HG02571 (cell line): ENCODE results near the gene TTI1.

ENCODE experiments used
- ATAC-seq: cut with Tn5 transposase; IDR thresholded peaks from one replicate; pipeline ENCODE4 v1.9.1; 2021; ENCODE audit warnings: mild to moderate bottlenecking, moderate library complexity; ENCODE audit not compliant: unreplicated experiment

The TTI1 gene

GRCh38 chr20:37989601-37990295, 43.5 kb downstream of the TTI1 start:
- no peak for ATAC-seq

GRCh38 chr20:37988306-37988954, 44.8 kb downstream of the TTI1 start:
- no peak for ATAC-seq

GRCh38 chr20:37987602-37988290, 45.5 kb downstream of the TTI1 start:
- ATAC-seq = no peak

DNA sequence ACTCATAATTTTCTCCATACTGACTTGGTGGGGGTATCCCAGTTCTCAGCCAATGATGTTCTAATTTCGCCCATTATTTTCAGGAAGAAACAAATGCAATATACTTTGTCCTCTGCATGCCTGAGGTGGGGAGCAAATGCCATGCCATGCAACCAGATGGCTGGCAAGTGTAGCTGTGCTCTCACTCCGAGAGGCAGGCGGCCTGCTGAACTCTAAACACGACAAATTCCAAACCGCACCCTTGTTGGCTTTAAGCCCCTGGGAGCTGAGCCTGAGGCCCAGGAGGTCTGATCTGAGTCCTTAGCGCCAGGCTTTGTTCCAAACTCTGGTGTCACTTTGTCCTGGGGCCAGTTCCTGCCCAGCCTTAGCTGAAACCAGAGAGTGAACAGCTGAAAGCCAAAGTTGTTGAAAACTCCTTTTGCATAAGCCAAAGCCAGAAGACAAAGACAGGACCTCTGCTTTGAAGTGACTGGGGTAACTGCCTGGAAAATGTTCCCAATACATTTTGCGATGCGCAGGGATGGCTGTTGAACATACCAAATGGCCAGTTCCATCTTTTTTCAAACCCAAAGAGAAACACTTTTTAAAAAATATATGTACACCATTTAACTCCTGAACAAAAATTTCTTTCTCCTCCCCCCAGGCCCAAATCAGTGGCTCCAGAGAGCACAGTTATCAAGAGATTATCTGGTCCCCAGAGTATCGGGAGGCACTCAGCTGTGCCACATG, 46.2 kb downstream of the TTI1 start:
- ATAC-seq = no peak

GRCh38 chr20:37986044-37986858, 47.0 kb downstream of the TTI1 start:
- no peak for ATAC-seq

DNA sequence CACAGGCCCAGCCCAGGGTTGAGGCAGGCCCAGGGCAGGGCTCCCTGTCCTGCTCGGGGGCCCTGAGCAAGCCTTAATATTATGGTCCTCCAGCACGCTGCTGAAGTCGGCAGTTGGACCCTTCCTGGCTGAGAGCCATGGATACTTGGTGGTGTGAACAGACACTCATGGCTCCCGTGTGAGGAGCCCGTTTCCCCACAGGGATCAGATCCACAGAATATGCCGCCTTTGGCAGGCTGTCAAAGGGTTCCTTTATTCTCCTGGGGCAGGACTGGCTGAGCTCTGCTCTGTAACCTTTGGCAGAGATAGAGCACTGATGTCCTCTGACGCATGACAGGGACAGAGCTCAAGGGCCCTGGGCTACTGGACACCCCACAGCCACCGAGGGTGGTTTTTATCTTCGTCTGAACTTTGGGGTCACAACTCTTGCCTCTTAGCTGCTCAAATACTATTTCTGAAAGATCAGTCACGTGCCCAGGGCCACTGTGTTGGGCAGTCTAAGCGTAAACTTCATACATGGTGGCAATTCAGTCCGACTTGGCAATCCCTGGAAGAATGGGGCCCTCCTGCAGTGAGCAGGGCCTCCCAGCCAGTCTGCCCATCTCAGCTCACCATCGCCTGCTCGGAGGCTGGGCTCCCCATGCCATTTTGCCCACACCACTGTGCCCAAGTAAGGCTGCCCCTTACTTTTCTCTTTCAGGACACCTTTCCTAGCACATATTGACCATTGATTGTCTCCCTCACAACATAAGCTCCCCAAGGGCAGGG, 49.1 kb downstream of the TTI1 start:
- no peak for ATAC-seq

GRCh38 chr20:37983286-37983685, 50.0 kb downstream of the TTI1 start:
- ATAC-seq = no peak

DNA sequence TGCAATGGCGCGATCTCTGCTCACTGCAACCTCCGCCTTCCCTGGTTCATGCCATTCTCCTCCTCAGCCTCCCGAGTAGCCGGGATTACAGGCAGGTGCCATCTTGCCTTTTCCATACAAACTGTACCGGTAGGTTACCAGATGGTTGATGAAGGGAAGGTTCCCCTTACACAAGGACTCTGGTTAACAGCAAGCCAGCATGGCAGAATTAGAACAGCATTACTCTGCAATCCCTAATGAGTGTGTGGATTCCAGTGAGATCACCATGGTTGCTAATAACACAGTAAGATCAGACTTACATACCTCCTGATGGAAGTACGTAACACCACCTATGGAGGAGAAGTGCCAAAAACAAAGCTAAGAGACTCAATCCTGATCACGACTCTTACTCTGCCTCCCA, 51.7 kb downstream of the TTI1 start:
- ATAC-seq = no peak

GRCh38 chr20:37980876-37981275, 52.4 kb downstream of the TTI1 start:
- no peak for ATAC-seq

- ATAC-seq = no peak
Measured at GRCh38 chr20:37980383-37980782, 52.9 kb downstream of the TTI1 start.

DNA sequence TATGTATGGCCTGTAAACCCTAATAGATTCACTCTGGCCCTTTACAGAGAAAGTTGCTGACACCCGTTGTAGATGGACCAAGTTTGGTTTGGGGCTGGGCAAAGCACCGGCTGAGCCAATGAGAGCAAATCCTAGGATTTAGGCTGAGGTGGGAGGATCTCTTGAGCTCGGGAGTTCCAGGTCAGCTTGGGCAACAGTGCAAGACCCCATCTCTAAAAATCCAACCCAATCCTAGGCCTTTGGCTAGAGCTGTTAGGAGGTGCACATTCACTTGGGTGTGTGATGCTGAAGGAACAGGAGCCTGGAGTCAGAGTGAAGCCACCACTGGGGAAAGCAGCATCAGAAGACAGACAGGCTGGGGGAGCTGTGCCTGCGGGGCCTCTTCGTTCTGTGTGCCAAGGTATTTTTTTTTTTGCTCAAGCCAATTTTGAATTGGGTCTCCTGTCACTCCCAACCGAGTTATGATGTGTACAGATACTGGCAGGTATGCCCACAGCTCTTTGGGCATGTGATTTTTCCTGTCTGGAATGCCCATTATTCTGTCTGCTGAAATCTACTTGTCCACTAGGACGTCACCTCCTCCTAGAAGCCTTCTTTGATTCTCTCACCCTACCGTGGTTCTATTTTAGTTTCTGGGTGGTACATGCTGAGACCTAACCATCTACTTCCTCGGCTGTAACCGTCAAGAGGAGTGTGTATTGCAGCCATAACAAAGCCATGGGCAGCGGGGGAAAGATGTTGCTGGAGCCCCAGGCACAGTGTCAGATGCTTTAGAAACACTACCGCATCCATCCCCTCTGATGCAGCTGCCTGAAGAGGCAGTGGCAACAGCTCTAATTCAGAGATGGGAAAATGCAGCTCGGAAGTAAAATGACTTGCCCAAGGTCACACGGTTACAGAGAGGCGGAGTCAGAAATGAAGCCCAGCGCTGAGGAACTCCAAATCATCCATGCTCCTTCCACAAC, 54.0 kb downstream of the TTI1 start:
- ATAC-seq = no peak

DNA sequence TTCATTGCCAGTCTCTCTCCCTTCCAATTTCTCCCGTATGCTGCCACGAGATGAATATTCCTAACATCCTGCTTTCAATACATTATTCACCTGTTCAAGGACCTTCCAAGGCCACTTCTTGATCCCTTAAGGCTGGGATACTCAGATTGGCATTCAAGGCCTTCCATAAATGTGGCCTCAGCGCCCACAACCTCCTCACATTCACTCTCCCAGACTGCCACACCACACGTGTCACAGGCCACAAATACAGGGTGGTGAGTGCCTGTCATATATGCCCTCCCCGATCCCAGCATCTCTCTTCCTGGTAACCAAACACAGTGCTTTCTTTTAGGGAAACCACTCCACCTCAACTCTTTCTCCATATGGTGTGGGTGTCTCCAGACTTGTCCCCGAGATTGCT, 55.5 kb downstream of the TTI1 start:
- ATAC-seq = no peak

- ATAC-seq = no peak
Measured at GRCh38 chr20:37977338-37977737, 55.9 kb downstream of the TTI1 start.

DNA sequence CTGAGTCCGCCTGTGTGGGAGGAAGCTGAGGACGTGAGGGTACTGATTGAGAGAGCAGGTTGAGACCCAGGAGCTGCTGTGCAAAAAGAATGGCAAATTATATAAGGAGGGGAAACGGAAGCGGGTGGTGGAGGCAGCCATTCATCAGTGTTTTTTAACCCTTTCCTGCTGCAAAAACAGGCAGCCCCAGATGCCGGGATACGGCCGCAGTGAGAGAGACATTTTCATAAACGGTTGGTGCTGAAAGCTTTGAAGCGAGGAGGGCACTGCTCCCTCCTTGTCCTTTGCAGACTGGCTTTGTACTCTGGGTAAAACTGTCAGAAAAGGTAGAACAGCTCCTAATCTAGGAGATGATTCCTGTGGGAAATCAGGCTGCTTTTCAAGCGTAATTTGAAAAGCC, 56.4 kb downstream of the TTI1 start:
- no peak for ATAC-seq

- ATAC-seq = no peak
Measured at GRCh38 chr20:37973059-37973910, 60.0 kb downstream of the TTI1 start.

DNA sequence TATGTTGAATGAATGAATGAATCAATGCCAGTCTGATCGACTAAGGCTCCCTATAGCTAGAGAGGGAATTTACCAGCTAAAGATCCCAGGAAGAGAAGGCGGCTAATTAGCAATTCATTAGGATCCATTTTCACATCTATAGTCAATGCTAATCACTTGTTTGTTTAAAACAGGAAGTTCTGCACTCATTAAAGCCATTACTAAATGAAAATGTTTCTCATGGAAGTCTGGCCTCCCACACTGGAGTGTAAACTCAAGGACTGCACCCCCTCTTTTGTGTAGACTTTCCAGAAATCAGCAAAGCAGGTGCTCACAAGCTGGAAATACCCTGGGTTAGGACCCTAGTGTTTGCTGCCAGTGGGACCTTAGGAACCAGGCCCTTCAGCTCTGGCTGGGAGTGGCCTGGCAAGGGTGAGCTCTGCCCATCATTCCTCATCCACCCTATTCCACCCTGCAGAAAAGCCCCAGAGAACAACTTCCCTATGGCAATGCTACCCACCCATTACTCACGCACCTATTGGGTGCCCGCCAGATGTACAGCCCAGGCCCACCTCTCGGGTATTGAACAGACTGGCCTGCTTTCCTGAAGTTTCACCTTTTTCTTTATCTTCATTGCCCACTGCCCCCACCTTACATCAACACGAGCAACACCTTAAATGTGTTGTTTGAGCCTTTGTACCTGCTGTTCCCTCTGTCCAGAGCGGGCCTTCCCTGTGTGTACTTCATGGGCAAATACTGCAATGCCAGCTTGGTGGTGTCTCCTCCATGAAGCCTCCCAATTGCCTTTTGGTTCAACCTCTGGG, 60.8 kb downstream of the TTI1 start:
- ATAC-seq = no peak

GRCh38 chr20:37971561-37972127, 61.6 kb downstream of the TTI1 start:
- ATAC-seq = no peak
